SK-N-SH (cell line): ENCODE data around the gene PHACTR3.

Source experiments
- CHD2 ChIP-seq: fragments of 150-350 bp; IDR thresholded peaks from 2 replicates; pipeline ENCODE4 v1.6.1; 2018; ENCODE audit warnings: low read length; ENCODE audit not compliant: partially characterized antibody
- CTCF ChIP-seq: fragments of 200-600 bp; sonication (generic); IDR thresholded peaks from 2 replicates; pipeline ENCODE4 v1.6.1; 2017; ENCODE audit warnings: antibody characterized with exemption, mild to moderate bottlenecking, moderate library complexity
- GABPA ChIP-seq: IDR thresholded peaks from 2 replicates; pipeline ENCODE4 v1.4.0; 2012; ENCODE audit warnings: low read depth, mild to moderate bottlenecking
- GATA2 ChIP-seq: sonication (generic); formaldehyde crosslinking; IDR thresholded peaks from 2 replicates; pipeline ENCODE4 v1.5.0; 2020; ENCODE audit warnings: mild to moderate bottlenecking, missing genetic modification reagents
- MEF2A ChIP-seq: IDR thresholded peaks from 2 replicates; pipeline ENCODE4 v1.4.0; 2012; ENCODE audit warnings: low read depth, borderline replicate concordance
- POLR2AphosphoS5 ChIP-seq: IDR thresholded peaks from 2 replicates; pipeline ENCODE4 v1.6.1; 2012; ENCODE audit warnings: low read depth, low read length
- RAD21 ChIP-seq: IDR thresholded peaks from 2 replicates; pipeline ENCODE4 v1.6.1; 2012; ENCODE audit warnings: mild to moderate bottlenecking, low read length
- ZBTB33 ChIP-seq: IDR thresholded peaks from 2 replicates; pipeline ENCODE4 v1.4.0; 2012; ENCODE audit warnings: low read depth, borderline replicate concordance

- no peak for TF ChIP-seq GABPA
- no peak for TF ChIP-seq ZBTB33
- no peak for TF ChIP-seq CHD2
- no peak for TF ChIP-seq CTCF
- no peak for TF ChIP-seq MEF2A
- no peak for TF ChIP-seq GATA2 (CRISPR knock-in tag)
- TF ChIP-seq POLR2AphosphoS5: no peak
- TF ChIP-seq RAD21: no peak
Measured at GRCh38 chr20:59784365-59784764, 180.0 kb downstream of the PHACTR3 start.
